Left forelimb (tissue), 1 donor: ENCODE data around the gene WDR41.
A peak's percentile ranks its signal among the peaks of the same experiment; 100 is the strongest.
"Not testable (repeated sequence)": the region's sequence is repeated elsewhere in the genome, so short reads cannot be mapped to it uniquely, and the experiment has no call there.

Experiments used
- DNase-seq: peaks from one replicate; pipeline ENCODE4 v3.0.0-alpha.2; 2018; ENCODE audit warnings: low spot score

Gene WDR41

GRCh38 chr5:77491783-77492652 lies at the start of gene WDR41:
Gene WDR41 (minus strand): TSS chr5:77492316. CDS start chr5:77492220, 96 bp downstream.
- DNase-seq: peak; percentile 97

- DNase-seq: no peak
Observed at GRCh38 chr5:77531297-77531696, 39.2 kb upstream of the WDR41 start.

- DNase-seq: no peak
Observed at GRCh38 chr5:77518304-77518703, 26.2 kb upstream of the WDR41 start.

- DNase-seq: no peak
Observed at GRCh38 chr5:77514457-77514856, 22.3 kb upstream of the WDR41 start.

- no peak for DNase-seq
Observed at GRCh38 chr5:77513321-77513720, 21.2 kb upstream of the WDR41 start.

GRCh38 chr5:77501132-77501531 lies 9.0 kb upstream of the WDR41 start:
- DNase-seq: not testable (repeated sequence)

- DNase-seq: no peak
Observed at GRCh38 chr5:77499973-77500372, 7.9 kb upstream of the WDR41 start.

GRCh38 chr5:77499441-77499840 lies 7.3 kb upstream of the WDR41 start:
- DNase-seq: no peak

- DNase-seq: no peak
Observed at GRCh38 chr5:77498952-77499351, 6.8 kb upstream of the WDR41 start.

GRCh38 chr5:77494935-77495334 lies 2.8 kb upstream of the WDR41 start:
- DNase-seq: no peak

GRCh38 chr5:77492653-77493000 lies 511 bp upstream of the WDR41 start:
- DNase-seq: no peak

- DNase-seq: not testable (repeated sequence)
Observed at GRCh38 chr5:77490741-77491344, 1.3 kb downstream of the WDR41 start.

- DNase-seq: no peak
Observed at GRCh38 chr5:77486344-77486962, 5.7 kb downstream of the WDR41 start.

GRCh38 chr5:77483682-77484081 lies 8.4 kb downstream of the WDR41 start:
- DNase-seq: no peak

GRCh38 chr5:77475041-77475440 lies 17.1 kb downstream of the WDR41 start:
- DNase-seq: not testable (repeated sequence)

- not testable (repeated sequence) for DNase-seq
Observed at GRCh38 chr5:77468875-77469274, 23.2 kb downstream of the WDR41 start.

- no peak for DNase-seq
Observed at GRCh38 chr5:77463905-77464304, 28.2 kb downstream of the WDR41 start.

- DNase-seq: no peak
Observed at GRCh38 chr5:77461287-77461686, 30.8 kb downstream of the WDR41 start.

GRCh38 chr5:77454123-77454522 lies 38.0 kb downstream of the WDR41 start:
- DNase-seq: no peak

GRCh38 chr5:77452351-77452750 lies 39.8 kb downstream of the WDR41 start:
- DNase-seq: no peak

GRCh38 chr5:77449981-77450380 lies 42.1 kb downstream of the WDR41 start:
- DNase-seq: no peak

- DNase-seq: no peak
Observed at GRCh38 chr5:77449277-77449676, 42.8 kb downstream of the WDR41 start.

GRCh38 chr5:77448831-77449230 lies 43.3 kb downstream of the WDR41 start:
- no peak for DNase-seq
